ENCODE data around the gene LINGO3. TPM values are rescaled to one million over a fixed set of nuclear protein-coding genes. Genes with fewer than 3 reads are reported as not detected.

The LINGO3 gene
- total and polyA plus RNA-seq, 10 of the 15 experiments (the other 5 are each of a cell fraction or from before 2014, with no cell fraction given) = 0.09 to 2.0 (median 0.40) TPM; not detected in 5

DNA sequence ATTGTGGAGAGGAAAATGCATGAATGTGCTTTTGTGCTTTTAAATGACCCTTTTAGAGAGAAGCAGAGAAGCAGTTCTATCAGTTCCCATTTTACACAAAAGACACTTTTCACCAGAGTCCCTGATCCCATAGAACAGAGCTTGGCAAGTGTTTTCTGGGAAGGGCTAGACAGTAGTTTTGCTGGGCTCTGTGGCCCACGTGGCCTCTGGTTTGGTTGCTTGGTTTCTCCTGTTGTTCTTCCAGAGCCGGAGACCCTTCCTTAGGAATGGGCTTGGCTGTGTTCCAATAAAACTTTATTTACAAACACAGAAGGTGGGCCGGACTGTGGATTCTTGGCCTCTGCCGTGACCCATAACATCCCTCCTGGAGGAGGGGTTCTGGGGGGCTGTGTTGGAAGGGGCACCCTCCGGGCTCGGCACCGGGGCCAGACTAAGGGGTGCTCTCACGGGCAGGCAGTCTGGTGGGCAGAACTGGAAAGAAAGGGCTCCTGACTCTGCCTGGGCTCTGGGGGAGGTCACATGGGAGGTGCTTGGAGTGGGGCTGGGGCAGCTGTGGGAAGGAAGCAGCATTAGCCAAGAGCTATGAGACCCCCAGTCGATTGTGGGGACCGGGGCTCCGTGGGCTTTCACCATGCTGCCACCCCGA is 23.8 kb upstream of the LINGO3 start:
- ChIA-PET RAD21 (ENCODE audit: unreplicated experiment) (interaction anchor here (0.9 to 1.0 kb wide), 3 partner anchors 42 to 176 kb away, joined by 3 to 9 read pairs (median 3); no protein-coding TSS in a partner anchor), CTCF (interaction anchor here (0.7 to 1.7 kb wide), 5 partner anchors 43 to 316 kb away, joined by 3 to 5 read pairs (median 3); no protein-coding TSS in a partner anchor), SMC1A (ENCODE audit: uncharacterized antibody, unreplicated experiment) (interaction anchor here (0.7 to 1.4 kb wide), 2 partner anchors 60 to 314 kb away, joined by 3 to 4 read pairs; no protein-coding TSS in a partner anchor), POLR2A (interaction anchor here (0.6 to 0.9 kb wide), 3 partner anchors 9 to 43 kb away, joined by 3 to 4 read pairs (median 4); no protein-coding TSS in a partner anchor)
- WGBS (ENCODE audit: insufficient coverage, insufficient replicate concordance, low lambda C conversion rate, missing lambda C conversion rate) = 29% methylated on average over 12 of the region's 12 CpGs
- Histone ChIP-seq H4K20me1 (ENCODE audit: control insufficient read depth, insufficient read depth) (no peaks in the 10 kb centered on the region), H3K79me2 (ENCODE audit: control insufficient read depth, insufficient read depth, low read length) (peaks cover 49% of the 10 kb centered on the region), H2AFZ (ENCODE audit: control insufficient read depth, low read depth, low read length) (peak overlapping the region; percentile 86), H3K9ac (ENCODE audit: control insufficient read depth, insufficient read depth, low read length) (peak overlapping the region; percentile 58; the same call in 1 of the 2 replicates), H3K9me3 (replicated peaks; ENCODE audit: control insufficient read depth, insufficient read depth, low read length) (no peaks in the 10 kb centered on the region; the same call in 2 of the 3 replicates), H3K36me3 (ENCODE audit: control insufficient read depth in 2 of 2, insufficient read depth in 2 of 2, low read length in 1 of 2) (peaks cover 0 to 4% of the 10 kb centered on the region in 2 experiments; a peak in 3 of 4 replicates), H3K4me3 (peak overlapping the region; percentile 52), H3K27ac (ENCODE audit: control insufficient read depth, insufficient read depth) (peak overlapping the region; percentile 13; the same call in 1 of the 2 replicates), H3K4me1 (ENCODE audit: control insufficient read depth, insufficient read depth, low read length) (peaks cover 13% of the 10 kb centered on the region), H3K27me3 (replicated peaks in 1 of 2; ENCODE audit: control insufficient read depth in 2 of 2, insufficient read depth in 2 of 2, low read length in 1 of 2) (no peaks in the 10 kb centered on the region), H3K4me2 (ENCODE audit: control insufficient read depth, insufficient read depth) (peak overlapping the region; percentile 76)
- intact Hi-C loops (cut with micrococcal nuclease; ENCODE audit: unreplicated experiment) = no loop called here
- BruUV-seq (replicated peaks) = no TSS peak
- DNase-seq (ENCODE audit: low read depth, low spot score) (no peak), FAIRE-seq (no peak), ATAC-seq (peak; percentile 6)
- TF ChIP-seq, protein P1, sequence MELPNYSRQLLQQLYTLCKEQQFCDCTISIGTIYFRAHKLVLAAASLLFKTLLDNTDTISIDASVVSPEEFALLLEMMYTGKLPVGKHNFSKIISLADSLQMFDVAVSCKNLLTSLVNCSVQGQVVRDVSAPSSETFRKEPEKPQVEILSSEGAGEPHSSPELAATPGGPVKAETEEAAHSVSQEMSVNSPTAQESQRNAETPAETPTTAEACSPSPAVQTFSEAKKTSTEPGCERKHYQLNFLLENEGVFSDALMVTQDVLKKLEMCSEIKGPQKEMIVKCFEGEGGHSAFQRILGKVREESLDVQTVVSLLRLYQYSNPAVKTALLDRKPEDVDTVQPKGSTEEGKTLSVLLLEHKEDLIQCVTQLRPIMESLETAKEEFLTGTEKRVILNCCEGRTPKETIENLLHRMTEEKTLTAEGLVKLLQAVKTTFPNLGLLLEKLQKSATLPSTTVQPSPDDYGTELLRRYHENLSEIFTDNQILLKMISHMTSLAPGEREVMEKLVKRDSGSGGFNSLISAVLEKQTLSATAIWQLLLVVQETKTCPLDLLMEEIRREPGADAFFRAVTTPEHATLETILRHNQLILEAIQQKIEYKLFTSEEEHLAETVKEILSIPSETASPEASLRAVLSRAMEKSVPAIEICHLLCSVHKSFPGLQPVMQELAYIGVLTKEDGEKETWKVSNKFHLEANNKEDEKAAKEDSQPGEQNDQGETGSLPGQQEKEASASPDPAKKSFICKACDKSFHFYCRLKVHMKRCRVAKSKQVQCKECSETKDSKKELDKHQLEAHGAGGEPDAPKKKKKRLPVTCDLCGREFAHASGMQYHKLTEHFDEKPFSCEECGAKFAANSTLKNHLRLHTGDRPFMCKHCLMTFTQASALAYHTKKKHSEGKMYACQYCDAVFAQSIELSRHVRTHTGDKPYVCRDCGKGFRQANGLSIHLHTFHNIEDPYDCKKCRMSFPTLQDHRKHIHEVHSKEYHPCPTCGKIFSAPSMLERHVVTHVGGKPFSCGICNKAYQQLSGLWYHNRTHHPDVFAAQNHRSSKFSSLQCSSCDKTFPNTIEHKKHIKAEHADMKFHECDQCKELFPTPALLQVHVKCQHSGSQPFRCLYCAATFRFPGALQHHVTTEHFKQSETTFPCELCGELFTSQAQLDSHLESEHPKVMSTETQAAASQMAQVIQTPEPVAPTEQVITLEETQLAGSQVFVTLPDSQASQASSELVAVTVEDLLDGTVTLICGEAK (IDR thresholded peaks at IDR 0.05; ENCODE audit: borderline replicate concordance) = peak; percentile 93
- TF ChIP-seq NBN (IDR thresholded peaks at IDR 0.05) = no peak
- in situ Hi-C loops (cut with MboI) = no loop called here

Measured in GM12878 (cell line).